ENCODE data around the gene PSMD5.

Gene PSMD5

DNA sequence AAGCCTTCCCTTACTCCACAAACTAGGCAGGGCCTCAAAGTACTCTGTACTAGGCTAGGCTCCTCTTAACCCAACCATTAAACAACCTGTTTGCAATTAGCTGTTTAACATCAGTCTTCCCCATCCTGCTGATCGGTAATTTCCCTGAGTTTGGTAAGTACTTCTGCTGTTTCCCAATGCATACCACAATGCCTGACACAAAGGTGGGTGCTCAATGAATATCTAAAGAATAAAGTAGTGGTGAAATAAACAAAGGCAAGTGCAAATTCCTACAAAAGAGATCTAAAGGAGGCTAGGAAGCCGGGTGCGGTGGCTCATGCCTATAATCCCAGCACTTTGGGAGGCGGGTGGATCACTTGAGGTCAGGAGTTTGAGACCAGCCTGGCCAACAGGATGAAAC is 74.5 kb downstream of the PSMD5 start:
- Histone ChIP-seq H3K36me3 (replicated peaks in 1 of 2; ENCODE audit: control insufficient read depth in 2 of 2, insufficient read depth in 2 of 2, low read length in 2 of 2) (peaks cover 25 to 97% of the 10 kb centered on the region in 2 donors), H2BK12ac (ENCODE audit: low read length) (no peak overlapping the region), H2BK5ac (ENCODE audit: low read length) (no peak overlapping the region), H3K4ac (ENCODE audit: low read length) (no peak overlapping the region), H2BK15ac (ENCODE audit: low read length) (no peak overlapping the region), H2AK5ac (ENCODE audit: low read depth, low read length) (no peak overlapping the region), H4K8ac (ENCODE audit: low read depth, low read length) (no peak overlapping the region), H4K91ac (ENCODE audit: low read depth, low read length, poor library complexity) (no peak overlapping the region), H2AFZ (ENCODE audit: low read length) (no peak overlapping the region), H3K23ac (ENCODE audit: low read depth, low read length, poor library complexity) (no peak overlapping the region), H3K9me3 (replicated peaks in 1 of 2; ENCODE audit: control insufficient read depth in 2 of 2, insufficient read depth in 1 of 2, low read depth in 1 of 2, low read length in 2 of 2) (no peaks in the 10 kb centered on the region), H3K79me1 (ENCODE audit: low read depth, low read length) (no peaks in the 10 kb centered on the region), H3K14ac (ENCODE audit: low read length) (no peak overlapping the region), H2BK120ac (ENCODE audit: low read depth, low read length) (no peak overlapping the region), H3K4me3 (ENCODE audit: low read length in 2 of 2) (no peak overlapping the region), H3K4me2 (ENCODE audit: insufficient read depth, low read length, poor library complexity, severe bottlenecking) (no peak overlapping the region), H3K9ac (ENCODE audit: low read depth, low read length, poor library complexity) (no peak overlapping the region), H3K18ac (ENCODE audit: low read length) (no peak overlapping the region), H3K27ac (replicated peaks; ENCODE audit: low read length) (no peak overlapping the region), H3K27me3 (ENCODE audit: control insufficient read depth in 3 of 3, insufficient read depth in 3 of 3, low read depth in 1 of 3, low read length in 3 of 3) (no peaks in the 10 kb centered on the region), H3K4me1 (ENCODE audit: control insufficient read depth in 2 of 2, insufficient read depth in 1 of 2, low read depth in 1 of 2, low read length in 2 of 2) (peaks cover 0 to 2% of the 10 kb centered on the region in 2 donors)
- DNase-seq (ENCODE audit: low spot score), result no peak
- WGBS, 2 donors (ENCODE audit: extremely low coverage in 2 of 2, insufficient read length in 2 of 2, insufficient replicate concordance in 1 of 2), result no CpG with 5 or more reads among the region's 4 CpGs

DNA sequence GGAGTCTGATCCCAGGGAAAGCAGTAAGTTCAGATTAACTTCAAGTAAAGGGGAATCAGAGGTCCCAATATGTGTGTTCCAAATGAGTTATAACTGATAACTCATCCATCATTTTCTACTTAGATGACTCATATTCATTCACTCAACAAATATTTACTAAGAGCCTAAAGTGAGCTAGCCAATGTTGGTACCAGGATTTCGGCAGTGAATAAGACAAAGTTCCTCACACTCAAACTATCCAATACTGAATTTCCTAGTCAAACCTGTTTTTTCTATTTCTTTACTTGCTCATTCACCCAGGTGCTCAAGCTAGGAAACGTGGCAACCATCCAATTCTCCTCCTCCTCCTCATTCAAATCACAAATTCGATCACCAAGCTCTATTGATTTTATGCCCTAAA is 75.3 kb downstream of the PSMD5 start:
- Histone ChIP-seq H2AFZ (ENCODE audit: low read length) (no peak overlapping the region), H3K36me3 (replicated peaks in 1 of 2; ENCODE audit: control insufficient read depth in 2 of 2, insufficient read depth in 2 of 2, low read length in 2 of 2) (peaks cover 27 to 97% of the 10 kb centered on the region in 2 donors), H3K23ac (ENCODE audit: low read depth, low read length, poor library complexity) (no peak overlapping the region), H3K4me1 (ENCODE audit: control insufficient read depth in 2 of 2, insufficient read depth in 1 of 2, low read depth in 1 of 2, low read length in 2 of 2) (peaks cover 0 to 2% of the 10 kb centered on the region in 2 donors), H3K4me3 (ENCODE audit: low read length in 2 of 2) (no peak overlapping the region), H2BK120ac (ENCODE audit: low read depth, low read length) (no peak overlapping the region), H2BK12ac (ENCODE audit: low read length) (no peak overlapping the region), H2BK5ac (ENCODE audit: low read length) (no peak overlapping the region), H3K4ac (ENCODE audit: low read length) (no peak overlapping the region), H2BK15ac (ENCODE audit: low read length) (no peak overlapping the region), H3K79me1 (ENCODE audit: low read depth, low read length) (no peaks in the 10 kb centered on the region), H3K9me3 (replicated peaks in 1 of 2; ENCODE audit: control insufficient read depth in 2 of 2, insufficient read depth in 1 of 2, low read depth in 1 of 2, low read length in 2 of 2) (no peaks in the 10 kb centered on the region), H3K18ac (ENCODE audit: low read length) (no peak overlapping the region), H4K91ac (ENCODE audit: low read depth, low read length, poor library complexity) (no peak overlapping the region), H3K9ac (ENCODE audit: low read depth, low read length, poor library complexity) (no peak overlapping the region), H3K27me3 (ENCODE audit: control insufficient read depth in 3 of 3, insufficient read depth in 3 of 3, low read depth in 1 of 3, low read length in 3 of 3) (no peaks in the 10 kb centered on the region), H3K4me2 (ENCODE audit: insufficient read depth, low read length, poor library complexity, severe bottlenecking) (no peak overlapping the region), H3K14ac (ENCODE audit: low read length) (no peak overlapping the region), H3K27ac (replicated peaks; ENCODE audit: low read length) (no peak overlapping the region), H2AK5ac (ENCODE audit: low read depth, low read length) (no peak overlapping the region), H4K8ac (ENCODE audit: low read depth, low read length) (no peak overlapping the region)
- WGBS, 2 donors (ENCODE audit: extremely low coverage in 2 of 2, insufficient read length in 2 of 2, insufficient replicate concordance in 1 of 2), result 100% methylated on average over 1 of the region's 3 CpGs; no CpG with 5 or more reads in 1 of the 2 donors
- DNase-seq (ENCODE audit: low spot score), result no peak
